UCSD-AML1 (cell line): Measurements from ENCODE around the gene LHFPL3.
"Not testable (repeated sequence)": the region's sequence is repeated elsewhere in the genome, so short reads cannot be mapped to it uniquely, and the experiment has no call there.

Source experiments
- DNase-seq: peaks from one replicate; lab custom pipeline; 2025; ENCODE audit not compliant: unreplicated experiment; lab: John Stamatoyannopoulos, UW

The LHFPL3 gene

DNA sequence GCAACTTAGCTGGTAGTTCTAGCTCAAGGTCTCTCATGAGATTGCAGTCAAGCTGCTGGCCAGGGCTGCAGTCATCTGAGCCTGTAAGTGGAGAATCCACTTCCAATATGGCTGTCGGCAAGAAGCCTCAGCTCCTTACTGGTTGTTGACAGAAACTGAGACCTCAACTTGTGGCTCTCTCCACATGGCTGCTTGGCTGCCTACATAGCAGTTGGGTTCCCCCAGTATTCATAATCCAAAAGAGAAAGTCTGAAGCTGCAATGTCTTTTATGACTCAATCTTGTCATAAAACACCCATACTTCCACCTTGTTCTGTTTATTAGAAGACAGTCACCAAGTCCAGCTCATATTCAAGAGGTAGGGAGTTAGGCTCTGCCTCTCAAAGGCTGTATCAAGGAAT, 350.7 kb downstream of the LHFPL3 start:
- DNase-seq = no peak

DNA sequence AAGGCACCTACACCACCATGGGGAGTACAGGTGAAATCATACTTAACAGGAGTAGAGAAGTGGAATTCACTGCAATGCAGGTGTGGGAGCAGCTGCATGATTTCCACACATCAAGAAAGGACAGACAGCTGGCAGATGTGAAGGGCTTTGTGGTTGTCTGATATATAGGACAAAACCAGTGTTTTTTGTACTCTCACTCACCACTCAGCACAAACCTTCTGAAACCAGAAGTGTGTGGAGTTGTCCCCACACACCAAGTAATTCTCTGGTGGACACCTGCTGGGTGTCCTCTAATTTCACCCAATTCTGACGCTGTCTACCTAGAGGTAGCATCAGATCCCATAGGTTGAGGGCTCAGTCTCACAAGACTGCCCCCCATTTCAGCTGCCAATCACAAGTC, 357.9 kb downstream of the LHFPL3 start:
- DNase-seq = no peak

DNA sequence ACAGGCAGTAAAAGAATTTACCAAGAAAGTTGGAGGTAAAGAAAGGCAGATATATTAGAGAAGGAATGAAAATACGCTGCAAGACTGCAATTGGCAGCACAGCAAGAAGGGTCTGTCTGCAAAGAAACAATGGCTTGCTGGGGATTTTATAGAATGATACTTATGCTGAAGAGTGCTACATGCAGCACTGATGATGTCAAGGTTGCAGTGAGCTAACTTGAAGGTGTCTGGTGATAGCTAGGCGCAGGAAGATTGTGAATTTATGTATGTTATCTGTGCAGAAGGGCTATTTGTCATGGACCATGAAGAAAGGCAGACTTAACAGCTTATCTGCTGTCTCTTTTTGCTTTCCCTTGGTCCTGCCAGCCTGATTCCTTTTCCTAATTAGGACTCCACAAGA, 366.3 kb downstream of the LHFPL3 start:
- no peak for DNase-seq

DNA sequence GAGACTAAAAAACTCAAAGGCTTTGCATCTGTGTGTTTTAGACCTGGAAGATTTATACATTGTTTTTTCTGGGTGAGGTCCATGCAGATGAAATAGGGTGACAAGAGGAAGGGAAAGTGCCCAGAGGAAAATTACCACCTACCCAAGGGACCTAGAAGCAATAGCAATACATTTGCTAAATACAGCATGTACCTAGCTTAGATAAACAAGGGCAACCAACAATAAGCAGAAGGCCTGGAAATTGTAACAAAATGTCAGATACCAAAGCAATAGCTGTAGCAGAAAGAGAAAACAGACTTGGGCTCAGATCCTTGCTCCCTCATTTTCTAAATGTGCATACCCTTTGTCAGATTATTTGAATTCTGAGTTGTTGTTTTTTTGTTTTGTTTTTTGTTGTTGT, 367.2 kb downstream of the LHFPL3 start:
- no peak for DNase-seq

DNA sequence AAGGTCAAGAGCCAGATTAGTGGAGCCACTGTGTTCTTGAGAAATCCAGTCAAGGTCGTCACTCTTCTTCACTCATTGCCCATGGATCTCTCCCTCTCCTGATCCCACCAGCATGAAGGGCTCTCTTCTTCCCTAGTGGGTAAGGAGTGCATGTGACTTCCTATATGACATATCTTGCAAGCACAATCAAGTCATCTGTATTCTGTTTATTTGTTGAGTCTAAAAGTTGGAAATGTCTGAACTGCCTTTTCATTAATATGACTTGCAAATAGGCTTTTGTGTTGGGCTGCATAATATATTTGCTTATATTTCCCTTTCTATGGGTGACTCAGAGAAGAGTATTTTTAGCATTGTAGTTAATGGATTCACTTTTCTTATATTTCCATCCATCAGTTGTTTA, 371.9 kb downstream of the LHFPL3 start:
- DNase-seq = no peak

DNA sequence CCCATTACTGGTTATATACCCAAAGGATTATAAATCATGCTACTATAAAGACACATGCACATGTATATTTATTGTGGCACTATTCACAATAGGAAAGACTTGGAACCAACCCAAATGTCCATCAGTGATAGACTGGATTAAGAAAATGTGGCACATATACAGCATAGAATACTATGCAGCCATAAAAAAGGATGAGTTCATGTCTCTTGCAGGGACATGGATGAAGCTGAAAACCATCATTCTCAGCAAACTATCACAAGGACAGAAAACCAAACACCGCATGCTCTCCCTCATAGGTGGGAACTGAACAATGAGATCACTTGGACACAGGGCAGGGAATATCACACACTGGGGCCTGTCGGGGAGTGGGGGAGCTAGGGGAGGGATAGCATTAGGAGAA, 392.6 kb downstream of the LHFPL3 start:
- DNase-seq = not testable (repeated sequence)

DNA sequence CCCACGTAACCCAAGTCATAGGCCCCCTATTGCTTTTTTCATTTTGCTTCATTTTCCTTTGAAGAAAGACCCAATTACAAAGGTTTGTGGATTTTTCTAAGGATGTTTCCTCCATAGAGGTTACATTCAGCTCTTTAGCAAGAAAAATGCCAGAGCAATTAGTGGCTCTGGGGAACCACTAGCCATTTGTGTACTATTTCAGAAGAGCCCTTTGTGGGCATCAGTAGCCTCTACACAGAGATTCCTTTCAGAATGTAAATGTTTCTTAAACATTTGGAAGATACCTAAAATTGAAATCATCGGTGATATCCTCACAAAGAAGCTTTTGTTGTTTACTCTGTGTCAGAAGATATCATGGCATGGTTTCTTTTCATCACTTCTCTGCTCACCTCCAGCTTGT, 394.6 kb downstream of the LHFPL3 start:
- no peak for DNase-seq

DNA sequence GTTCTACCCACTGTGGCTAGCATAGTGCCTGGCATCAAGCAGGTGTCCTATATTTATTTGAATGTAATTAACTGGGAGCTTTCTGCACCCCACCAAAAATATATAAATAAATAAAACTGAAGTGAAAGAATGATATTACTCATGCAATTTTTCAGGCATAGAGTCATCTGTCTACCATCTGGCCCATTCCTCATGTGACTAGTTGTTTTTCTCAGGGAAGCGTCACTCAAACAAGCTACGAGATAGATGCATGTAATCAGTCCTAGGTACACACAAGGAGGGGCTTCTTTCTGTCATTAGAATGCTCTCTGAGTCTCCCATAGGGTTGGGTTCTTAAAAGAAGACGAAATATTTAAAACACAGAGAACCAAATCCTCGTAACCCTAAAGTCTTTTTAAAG, 430.1 kb downstream of the LHFPL3 start:
- no peak for DNase-seq

- no peak for DNase-seq
Observed at GRCh38 chr7:104761892-104762291, 433.5 kb downstream of the LHFPL3 start.

GRCh38 chr7:104767113-104767512, 438.7 kb downstream of the LHFPL3 start:
- DNase-seq = no peak

DNA sequence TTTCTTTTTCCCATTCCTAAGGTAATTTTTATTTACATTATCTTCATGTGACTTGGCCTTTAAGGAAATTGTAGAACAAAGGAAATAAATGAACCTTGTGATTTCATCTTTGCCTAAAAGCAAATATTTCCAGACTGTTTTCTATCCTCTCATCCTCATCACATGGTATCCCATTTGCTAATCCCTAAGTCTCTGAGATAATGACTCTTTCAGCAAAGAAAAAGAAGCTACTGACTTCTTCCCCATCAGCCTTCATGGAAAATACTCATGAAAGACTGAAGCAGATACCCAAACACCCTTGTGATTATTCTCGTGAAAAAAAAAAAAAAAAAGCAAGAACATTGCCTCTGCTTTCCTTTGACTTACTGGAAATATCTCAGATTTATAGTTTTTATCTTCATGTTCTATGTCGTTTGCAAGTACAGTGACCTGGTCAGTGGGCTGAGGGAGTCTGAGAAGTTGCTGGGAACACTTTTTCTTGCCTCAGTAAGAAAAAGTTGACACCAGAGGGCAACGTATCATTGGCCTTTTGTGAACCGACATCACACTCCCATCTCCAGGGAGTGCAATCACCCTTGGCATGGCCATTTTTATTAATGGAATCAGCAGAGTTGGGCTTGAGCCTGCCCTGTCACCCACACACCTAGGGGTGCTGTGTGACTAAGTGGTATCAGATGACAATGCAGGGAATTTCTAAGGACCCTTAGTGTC, 439.6 kb downstream of the LHFPL3 start:
- DNase-seq = no peak

DNA sequence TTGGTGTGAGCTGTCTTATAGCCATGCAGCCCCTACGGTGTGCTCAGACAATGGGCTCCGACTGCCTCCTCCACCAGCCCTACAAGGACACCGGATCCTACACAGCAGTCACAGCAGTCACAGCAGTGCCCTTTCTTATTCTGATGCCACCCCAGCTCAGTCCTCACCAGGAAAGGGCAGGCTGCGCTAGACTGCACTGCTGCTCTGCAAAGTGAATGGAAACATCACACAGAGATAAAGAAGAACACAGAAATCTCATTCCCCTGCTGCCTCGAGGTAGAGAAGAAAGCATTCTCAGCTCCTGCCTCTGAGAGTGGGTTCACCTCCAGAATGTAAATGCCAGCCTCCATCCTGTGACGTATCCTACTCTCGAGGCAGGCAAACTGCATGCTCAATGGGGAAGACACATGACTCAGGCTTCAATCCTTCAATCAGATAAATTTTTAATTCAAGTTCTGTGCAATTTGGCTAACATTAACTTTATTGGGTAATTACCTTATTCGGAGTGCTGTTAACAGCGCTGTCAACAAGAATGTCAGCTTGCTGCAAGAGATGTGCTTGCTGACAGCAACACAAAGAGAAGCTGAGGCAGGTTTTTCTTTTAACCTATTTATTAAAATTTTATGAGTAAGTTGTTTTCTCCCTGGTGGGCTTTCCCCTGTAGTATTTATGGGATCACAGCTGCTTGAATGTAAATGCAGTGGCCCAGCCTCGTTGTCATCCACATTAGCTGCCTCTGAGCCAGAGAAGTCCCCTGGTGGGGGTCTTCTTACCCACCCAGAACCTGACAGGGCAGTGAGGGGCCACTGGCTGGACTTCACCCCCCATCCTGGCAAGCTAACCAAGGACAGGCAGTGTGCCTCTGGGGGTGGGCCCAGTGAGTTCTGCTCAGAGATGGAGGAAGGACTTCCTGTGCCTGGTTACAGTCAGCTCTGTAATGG, 444.3 kb downstream of the LHFPL3 start:
- DNase-seq = no peak

GRCh38 chr7:104773796-104774195, 445.4 kb downstream of the LHFPL3 start:
- DNase-seq = no peak

- no peak for DNase-seq
Observed at GRCh38 chr7:104775531-104775930, 447.1 kb downstream of the LHFPL3 start.

DNA sequence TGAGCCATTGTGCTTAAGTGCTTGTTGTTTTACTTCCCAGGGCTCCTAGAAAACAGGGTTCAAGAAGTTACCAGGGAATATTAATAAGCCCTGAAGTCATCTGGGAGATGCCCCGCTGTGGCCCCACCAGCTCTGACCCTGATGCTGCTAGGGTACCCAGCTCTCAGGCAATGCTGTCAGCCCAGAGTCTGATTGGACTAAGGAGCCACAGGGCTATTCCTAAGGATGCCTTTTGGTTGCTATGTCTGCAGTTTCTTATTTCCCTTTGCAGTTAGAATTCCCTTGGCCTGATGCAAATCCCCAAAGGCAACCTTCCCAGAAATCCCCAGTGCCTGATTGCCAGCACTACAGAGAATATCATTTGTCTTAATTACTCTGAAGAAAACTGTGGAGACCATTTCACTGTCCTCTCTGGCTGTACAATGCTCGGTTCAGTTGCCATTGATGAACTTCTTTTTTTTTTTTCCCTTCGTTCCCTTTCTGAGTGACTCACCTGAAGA, 448.9 kb downstream of the LHFPL3 start:
- no peak for DNase-seq

- no peak for DNase-seq
Observed at GRCh38 chr7:104779888-104780287, 451.5 kb downstream of the LHFPL3 start.

- no peak for DNase-seq
Observed at GRCh38 chr7:104784686-104785085, 456.3 kb downstream of the LHFPL3 start.

- DNase-seq = no peak
Observed at GRCh38 chr7:104789780-104790179, 461.4 kb downstream of the LHFPL3 start.

GRCh38 chr7:104790440-104790839, 462.0 kb downstream of the LHFPL3 start:
- DNase-seq = no peak

DNA sequence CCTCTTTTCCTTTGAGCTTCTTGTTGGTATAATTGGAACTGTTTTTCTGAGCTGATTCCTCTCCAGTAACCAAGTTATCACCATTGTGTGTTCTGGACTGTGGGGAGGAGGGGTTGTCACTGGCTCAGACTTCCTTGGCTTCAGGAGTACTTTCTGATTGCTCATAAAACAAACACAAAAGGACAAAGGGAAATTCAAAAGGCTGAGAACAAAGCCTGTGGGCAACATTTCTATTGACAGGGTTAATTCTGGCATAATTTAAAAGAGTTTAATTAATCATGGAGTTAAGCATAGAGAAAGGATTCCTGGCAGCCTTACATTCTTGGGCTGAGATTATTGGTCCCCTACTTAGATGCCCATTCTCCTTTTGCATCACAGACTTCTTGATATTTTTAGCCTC, 462.7 kb downstream of the LHFPL3 start:
- DNase-seq = no peak

DNA sequence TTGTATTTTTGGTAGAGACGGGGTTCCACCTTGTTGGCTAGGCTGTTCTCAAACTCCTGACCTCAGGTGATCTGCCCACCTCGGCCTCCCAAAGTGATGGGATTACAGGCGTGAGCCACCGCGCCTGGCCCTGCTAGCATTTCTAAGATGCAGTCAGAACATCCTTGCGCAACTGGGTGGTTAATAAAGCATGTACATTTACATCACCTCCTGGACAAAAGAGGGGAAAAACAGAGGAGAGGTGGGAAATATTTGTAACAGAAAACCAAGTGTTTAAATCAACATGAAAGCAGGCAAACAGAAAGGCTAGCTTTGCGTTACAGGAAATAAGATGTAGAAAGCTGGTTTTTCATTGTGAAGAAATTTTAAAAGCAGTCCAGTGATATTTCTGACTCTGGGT, 464.7 kb downstream of the LHFPL3 start:
- DNase-seq = no peak

DNA sequence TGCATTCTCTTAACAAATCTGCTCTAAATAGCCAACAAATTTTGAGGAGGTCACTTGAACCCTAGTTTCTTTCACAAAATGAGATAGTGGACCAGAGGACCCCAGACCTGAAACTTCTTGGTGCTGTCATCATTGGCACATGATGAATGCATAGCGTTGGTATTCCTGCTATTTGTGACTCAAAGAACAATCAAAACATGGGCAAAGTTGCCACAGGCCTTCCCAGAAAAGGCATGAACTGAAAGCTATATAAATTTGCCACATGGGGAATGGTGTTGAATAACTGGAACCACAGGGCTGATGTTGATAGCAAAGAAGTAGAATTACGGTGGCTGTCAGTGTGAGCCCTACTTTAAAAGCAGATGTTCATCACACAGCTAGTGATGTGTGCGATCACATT, 465.8 kb downstream of the LHFPL3 start:
- no peak for DNase-seq
